Activated CD4-positive, alpha-beta T cell treated with anti-CD3 and anti-CD28 coated beads, Interleukin-2, amount 50 U/mL, for 1 hour (primary cell): ENCODE measurements around the gene MEOX1.

Experiments
- DNase-seq: peaks from one replicate; pipeline ENCODE4 v3.0.0-alpha.2; 2020

MEOX1 gene

DNA sequence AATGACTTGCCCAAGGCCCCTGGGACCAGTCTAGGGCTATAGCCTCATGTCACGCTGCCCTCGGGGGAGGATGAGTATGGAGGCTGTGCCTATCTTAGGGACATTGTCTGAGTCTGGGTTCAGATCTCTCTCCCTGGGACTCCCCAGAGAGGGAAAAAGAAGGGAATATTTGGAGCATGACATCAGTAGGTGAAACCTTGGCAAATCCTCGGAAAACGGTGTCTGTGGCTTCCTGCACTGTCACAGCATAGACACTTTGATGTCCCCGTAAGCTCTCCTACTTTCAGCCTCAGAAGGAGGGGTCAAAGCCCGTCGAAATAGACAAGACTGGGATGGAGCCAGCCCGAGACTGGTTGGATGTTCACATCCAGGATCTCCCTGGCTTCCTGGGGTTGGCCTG is 11.3 kb downstream of the MEOX1 start:
- DNase-seq, result no peak

DNA sequence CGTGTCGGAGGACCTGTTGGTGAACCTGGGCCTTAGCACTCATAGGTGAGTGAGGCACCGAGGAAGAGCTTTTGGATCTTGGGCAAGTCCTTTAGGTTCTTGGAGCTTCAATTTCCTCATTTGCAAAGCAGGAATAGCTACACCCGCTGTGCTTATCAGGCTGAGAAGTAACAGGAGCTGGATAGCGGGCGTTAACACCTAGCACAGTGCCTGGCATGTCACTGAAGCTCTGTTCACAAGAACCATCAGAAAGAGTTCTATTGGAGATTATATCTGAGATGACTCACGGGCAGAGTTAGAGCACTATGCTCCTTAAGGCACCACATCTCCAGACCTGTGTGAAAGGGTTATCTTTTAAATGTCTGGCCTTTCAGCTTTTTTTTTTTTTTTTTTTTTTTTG is 12.8 kb downstream of the MEOX1 start:
- DNase-seq, result no peak

DNA sequence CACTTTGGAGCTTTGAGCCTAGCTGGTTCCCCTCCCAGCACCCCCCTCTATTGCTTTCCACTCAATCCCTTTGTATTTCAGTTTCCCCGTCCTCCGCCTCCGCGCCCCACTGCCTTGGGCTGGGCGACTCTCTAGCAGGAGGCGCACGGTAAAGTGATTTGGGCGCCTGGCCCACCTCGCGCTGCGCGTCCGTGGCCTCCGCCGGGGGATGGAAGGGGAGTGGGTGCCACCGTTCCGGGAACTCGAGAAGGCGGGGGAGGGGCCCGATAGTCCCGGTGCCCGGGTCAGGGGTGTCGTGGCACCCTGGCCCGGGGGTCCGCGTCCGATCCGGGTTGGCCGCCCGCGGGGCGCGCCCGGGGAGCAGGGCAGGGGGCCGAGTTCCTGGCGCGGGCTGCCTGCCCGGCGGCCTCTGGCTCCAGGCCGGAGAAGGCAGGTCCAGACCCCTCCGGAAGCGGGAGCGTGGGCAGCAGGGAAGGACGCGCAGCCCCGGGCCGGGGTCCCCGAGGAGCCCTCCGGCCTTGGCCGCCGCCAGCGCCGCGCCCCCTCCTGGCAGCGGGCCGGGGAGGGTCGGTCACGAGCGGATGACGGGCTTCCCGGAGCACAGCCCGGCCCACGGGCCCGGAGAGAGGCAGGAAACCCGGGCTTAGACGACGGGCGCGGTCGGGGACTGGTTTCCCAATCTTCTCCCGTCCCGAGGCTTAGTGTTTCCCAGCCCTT is 15.8 kb downstream of the MEOX1 start:
- DNase-seq, result no peak

DNA sequence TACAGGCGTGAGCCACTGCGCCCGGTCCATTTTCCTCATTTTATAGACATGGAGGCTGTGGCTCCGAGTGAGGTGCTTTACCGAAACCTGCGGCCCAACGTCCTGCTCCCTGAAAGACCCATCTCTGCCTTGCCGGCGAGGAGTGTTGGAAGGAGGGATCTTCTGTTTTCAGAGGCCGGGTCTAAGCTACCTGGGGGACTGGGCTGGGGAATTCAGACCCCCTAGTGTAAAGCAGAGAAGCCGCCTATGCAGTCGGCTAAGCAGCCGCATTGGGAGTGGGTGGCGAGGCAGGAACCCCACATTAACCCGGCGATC is 16.3 kb downstream of the MEOX1 start:
- no peak for DNase-seq

DNA sequence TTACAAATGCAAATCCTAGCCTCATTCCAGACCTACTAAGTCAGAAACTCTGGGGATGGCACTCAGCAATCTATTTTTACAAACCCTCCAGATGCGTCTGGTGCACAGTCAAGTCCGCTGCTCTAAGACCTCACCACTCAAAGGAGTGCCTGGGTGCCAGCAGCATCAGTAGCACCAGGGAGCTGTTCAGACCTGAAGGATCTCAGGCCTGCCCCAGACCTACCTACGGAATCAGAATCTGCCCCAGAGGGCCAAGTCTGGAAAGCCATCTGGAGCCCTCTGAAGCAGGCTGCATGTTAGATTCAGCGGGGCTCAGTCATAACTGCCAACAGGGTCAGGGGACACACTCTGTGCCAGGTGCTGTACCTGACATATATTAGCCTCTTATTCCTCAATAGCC is 17.6 kb downstream of the MEOX1 start:
- DNase-seq, result no peak

DNA sequence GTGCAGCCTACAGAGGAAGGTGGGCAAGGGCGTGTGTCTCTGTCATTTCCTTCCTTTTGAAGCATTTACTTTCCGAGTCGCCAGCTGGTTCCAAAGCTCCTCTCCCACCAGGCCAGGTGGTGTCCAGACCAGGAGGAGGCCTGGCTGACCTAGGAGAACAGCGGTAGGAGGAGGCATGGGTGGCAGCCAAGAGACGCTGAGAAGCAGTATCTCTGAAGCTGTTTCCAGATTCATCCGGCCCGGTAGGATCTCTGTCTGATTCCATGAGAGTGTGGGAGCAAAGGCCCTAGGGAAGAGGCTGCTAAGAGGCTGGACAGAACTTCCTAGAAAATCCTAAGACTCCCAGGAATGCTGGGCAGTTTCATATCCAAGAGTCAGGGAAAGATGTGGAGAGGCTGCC is 20.3 kb downstream of the MEOX1 start:
- DNase-seq, result no peak

DNA sequence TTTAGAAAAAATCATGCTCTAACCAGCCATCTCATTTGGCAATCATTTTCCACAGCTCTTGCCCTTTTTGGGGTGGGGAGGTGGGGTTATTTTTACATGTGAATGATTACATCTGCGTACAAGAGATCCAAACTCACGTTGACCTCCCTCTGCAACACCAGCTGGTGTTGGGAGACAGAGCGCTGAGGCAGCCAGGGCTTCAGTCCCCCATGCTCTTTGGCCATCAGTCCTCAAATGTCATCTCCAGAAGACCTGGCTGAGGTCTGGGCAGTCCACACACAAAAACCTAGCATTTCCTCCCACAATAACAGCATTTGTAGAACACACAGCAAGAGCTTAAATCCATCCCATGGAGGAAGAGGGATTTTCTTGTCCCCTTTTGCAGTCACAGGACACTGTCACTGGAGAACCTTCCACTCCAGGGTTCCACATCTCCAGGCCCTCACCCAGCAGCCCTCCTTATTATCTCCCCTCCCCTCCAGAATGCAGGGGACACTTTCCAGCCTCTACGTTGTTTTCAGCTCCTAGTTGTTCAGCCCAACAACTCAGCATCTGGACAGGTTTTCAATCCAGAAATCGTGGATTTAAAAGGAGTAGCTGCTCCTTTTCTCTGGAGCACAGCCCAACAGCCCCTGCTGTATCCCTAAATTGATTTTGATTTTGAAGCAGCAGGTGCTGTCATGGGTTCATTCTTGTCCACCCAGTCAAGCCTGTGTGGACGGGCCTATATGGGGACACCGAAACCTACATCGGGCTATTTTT is 21.1 kb downstream of the MEOX1 start:
- DNase-seq, result no peak

DNA sequence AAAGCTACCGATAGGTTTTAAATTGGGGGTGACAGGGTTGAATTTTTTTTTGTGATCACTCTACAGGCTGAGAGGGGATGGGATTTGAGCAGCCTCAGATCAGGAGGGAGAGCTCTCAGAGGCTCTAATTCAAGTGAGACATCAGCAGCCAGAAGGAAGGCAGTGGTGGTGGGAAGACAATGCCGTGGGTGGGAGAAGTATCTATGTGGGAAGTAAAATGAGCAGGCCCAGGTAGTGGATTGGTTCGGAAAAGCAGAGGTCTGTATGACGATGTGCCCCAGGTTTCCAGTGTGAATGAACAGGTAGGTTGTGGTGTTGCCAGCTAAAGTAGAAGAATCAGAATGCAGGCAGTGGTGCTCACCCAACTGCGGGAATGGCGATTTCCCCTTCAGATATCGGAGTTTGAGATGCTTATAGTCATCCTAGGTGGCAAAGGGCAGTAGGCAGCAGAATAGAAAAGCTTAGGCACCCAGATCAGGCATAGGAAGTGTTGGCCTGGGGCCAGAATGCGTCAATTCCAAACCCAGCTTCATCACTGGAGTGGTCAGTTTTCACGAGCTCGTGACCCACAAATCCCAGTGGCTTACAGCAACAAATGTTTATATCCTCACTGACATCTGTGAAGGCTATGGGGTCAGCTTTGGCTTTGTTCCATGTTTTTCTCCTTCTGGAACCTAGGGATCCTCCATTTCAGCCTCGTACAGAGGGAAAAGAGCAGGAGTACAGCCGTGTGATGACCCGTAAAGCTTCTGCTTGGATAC is 24.0 kb downstream of the MEOX1 start:
- no peak for DNase-seq

DNA sequence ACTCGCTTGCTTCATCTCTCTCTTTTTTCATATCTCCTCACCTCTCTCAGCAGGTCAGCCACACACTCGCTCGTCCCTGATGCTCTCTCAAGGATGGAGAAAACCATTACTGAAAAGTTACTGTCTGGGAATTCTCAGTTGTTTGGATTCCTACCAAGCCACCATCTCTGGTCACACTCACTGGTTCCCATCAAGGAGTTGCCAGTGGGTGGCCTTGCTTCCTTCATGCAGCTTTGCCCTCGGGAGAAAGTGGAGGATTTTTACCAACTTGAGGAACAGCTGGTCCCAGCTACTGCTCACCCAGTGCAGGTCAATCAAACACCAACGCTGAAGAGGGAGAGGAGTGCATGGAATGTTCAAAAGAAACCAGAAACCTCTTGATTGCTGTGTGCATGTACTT is 25.3 kb downstream of the MEOX1 start:
- no peak for DNase-seq

DNA sequence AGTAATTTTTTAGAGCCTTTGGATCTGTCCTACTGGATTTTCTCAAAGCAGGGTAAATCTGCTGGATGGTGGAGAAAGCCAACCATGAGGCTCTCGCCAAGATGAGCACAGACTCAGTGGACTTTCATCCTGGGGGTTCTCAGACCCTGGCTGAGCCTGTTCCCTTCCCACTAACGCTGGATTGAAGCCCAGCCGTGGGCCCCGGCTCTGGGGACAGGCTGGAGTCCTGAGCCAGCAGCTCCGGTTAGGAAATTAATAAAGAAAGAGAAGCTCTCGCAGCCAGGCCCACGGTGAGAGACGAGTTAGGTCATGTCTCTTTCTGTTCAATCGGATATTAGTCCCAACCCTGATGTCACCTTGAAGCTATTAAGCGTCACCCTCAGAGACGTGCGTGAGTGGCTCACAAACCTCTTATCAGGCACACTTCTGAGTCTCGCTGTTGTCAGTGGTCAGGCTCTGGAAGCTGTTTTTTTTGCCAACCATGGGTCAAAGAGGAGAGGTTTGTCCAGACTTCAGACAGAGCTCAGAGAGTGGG is 27.1 kb downstream of the MEOX1 start:
- DNase-seq, result no peak

DNA sequence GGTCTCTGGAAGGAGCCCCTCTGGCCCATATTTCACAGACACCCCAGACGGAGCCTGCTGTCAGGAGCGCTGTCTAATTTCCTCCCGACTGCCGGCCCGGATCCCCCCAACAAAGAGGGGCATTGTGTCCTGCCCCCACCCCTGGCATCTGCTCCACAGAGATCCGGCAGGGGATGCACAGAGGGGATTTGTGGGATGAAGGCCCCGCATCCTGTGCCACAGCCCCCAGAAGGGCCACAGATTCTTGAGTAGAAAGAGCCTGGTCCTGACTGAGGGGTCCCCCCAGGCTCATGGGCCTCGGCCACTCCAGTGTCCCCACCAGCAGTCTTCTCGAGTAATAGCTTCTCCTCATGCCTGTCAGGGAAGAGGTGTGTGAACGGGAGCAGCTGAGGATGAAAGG is 29.5 kb downstream of the MEOX1 start:
- no peak for DNase-seq

DNA sequence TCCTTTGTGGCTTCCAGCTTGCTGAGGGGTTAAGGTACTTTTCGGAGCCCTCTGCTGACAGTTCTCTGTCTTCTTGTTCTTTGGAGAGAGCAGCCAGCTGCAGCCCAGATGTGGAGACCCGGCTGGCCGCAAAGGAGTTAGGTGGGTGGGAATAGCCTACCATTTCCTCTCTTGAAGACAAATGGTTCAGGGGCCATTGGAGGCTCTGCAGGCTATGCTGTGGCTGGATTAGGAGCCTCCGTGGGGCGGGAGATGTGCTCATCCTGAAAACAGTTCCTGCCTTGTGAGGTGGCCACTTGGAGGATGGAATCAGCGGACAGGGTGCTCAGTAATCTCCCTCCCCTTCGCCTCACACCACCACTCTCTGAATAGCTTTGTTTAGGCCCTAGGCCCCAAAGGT is 30.3 kb downstream of the MEOX1 start:
- DNase-seq, result no peak

DNA sequence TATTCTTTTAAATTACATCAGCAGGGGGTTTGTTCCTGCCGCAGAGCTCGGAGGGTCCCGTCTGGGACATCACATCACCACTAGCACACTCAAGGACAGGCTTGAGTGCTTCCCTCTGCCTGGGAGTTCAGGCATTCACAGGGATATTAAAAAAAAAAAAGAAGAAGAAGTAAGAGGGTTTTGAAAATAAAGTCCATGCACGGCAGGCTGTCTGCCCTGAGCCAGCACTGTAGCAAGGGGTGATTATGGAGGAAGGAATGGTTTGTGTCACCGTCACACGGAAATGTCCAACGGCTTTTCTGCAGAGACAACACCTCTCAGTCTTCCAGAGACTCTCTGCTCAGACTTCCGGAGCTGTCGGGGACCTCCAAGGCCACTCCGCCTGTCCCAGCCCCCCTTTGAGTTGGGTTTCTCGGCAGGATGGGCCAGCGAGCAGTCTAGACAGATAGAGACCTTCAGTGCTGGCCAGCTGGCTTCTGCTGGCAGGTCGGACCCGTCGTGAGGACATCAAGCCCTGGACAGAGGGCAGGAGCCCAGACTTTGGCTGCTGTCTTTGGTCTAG is 33.6 kb downstream of the MEOX1 start:
- DNase-seq, result no peak

DNA sequence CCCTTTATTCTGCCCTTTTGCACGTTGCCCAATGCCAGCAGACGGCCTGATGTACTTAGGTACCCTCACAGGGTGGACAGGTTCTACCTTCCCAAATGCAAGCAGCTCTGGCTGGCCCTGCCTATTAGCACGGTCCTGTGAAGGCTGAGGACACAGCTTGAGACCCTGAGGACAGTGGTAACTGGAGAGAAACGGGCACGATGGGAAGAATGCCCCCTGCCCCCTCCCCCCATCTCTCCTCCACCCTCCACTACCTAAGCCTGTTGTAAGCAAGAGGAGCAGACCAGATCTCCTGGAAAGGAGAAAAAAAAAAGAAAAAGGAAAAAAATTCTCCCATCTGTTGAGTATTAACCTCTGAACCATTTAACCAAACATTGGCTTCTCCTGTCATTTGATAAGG is 34.1 kb downstream of the MEOX1 start:
- DNase-seq, result no peak

DNA sequence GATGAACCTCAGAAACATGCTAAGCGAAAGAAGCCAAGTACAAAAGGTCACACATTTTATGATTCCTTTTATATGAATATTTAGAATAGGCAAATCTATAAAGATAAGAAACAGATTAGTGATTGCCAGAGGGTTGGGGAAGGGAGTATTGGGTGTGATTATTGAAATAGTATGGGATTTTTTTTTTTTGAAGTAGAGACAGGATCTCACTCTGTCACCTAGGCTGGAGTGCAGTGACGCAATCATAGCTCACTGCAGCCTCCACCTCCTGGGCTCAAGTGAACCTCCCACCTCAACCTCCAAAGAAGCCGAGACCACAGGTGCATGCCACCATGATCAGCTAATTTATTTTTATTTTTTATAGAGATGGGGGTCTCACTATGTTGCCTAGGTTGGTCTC is 35.7 kb downstream of the MEOX1 start:
- no peak for DNase-seq

DNA sequence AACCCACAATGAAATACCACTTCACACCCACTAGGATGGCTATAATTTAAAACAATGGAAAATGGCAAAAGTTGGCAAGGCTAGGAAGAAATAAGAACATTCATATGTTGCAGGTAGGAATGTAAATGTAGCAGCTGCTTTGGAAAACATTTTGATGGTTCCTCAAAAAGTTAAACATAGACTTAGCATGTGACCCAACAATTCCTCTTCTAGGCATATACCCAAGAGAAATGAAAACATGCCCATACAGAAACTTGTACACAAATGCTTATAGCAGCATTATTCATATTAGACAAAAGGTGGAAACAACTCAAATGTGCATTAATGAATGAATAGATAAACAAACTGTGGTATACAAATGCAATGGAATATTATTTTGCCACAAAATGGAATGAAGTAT is 36.1 kb downstream of the MEOX1 start:
- DNase-seq, result no peak

DNA sequence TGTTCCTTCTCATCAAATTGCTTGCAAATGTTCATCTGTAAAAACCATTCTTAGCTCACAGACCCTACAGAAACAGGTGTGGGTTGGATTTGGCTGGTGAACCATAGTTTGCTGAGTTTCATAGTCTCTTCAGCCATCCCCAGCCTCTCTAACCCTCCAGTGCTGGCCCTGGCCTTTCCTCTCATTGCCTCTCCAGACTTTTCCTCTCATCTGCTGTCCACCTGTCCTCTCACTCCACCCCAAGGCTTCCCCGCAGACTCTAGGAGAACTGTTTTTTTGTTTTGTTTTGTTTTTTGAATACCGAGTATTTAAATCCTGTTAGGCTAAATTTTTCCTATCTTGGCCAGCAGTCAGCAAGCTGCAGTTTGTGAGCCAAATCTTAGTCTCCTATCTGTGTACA is 41.1 kb downstream of the MEOX1 start:
- DNase-seq, result no peak

DNA sequence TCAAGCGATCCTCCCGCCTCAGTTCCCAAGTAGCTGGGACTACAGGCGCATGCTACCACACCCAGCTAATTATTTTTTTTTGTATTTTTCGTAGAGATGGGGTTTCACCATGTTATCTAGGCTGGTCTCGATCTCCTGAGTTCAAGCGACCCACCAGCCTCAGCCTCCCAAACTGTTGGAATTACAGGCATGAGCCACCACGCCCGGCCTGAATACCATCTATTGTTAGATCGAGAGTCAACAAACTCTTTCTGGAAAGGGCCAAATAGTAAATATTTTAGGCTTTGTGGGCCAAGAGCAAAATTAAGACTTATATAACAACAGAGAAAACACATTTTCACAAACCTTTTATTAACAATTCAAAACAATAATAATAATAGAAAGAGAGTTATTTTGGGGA is 41.6 kb downstream of the MEOX1 start:
- DNase-seq, result no peak

DNA sequence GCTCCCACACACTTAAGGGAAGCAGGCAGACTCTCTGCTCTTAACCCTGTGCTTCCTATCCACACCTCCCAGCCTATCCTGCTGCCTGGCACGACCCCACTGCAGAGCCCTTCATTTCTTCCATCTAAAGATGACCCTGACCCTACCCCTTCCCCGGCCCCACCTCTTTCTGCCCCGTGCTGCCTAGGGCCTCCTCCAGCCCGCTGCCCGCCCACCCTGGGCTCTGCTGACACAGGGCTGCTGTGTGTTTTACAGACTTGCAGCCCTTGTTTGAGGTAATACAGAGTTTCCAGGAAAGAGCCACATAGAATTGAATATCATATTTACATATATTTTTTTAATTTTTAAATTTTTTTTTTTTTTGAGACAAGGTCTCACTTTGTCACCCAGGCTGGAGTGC is 42.0 kb downstream of the MEOX1 start:
- DNase-seq, result no peak

DNA sequence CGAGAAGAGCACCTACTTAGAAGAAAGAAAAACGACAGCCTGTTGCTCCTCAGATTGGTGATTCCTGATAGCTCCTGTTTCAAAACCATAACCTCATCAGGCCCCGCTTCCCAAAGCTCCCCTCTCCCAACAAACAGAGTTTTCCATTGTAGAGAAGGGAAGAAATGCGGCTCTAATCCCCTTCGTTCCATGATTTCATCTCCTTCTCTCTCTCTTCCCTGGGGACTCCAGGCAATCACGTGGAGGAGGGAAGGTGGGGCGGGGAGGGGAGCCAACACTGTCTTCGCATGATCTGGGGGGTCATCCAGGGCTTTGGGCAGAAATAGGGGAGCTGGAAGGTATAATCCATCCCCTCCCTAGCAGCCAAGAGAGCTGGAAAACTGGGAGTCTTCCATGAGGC is 43.4 kb downstream of the MEOX1 start:
- DNase-seq, result no peak

DNA sequence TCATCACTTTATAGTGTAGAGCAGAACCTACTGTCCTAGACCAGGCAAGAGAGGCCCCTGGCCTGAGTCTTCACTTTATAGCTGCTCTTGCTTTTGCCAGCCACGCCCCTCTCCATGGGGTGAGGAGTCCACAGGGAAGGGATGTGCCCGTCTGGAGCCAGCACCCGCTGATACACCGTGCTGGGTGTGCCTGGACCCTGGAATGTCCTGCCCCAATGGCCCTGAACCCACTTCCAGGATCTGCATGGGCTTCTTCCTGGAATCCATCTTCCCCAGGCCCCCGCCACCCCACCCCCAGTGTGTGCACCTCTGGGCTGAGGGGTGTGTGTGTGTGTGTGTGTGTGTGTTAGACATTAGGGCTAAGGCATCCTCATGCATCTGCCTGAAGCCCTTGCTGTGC is 44.9 kb downstream of the MEOX1 start:
- no peak for DNase-seq

DNA sequence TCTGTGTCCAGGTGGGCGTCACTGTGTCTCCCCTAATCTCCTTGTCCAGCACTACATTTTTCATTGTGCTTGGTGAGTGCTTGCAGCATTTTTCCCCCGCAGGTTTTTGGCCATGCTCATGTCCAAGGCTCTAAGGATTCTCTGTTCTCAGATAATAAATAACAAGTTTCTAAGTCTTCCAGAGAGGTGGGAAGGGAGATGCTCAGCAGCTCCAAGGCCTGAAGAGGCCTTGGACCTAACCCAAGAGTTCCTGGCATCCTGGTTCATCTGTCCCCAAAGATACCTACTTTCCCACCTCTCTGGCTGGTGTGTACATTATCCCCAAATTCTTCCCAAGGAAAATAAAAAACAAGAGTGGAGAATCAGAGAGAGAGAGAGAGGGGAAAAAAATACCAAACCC is 45.3 kb downstream of the MEOX1 start:
- DNase-seq, result no peak

DNA sequence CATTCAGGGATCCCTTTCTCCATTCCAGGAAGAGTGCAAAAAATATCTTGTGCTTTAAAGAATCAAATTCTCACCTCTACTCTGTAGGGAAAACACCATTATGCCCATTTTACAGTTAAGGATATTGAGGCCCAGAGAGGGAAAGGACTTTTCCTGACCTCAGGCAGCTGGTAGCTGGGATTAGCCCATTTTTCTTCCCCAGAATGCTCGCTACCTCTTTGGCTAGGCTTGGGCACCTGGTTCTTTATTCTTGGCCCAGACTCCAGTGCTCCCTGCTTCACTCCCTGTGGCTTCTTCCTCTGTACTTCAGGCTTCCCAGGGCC is 45.7 kb downstream of the MEOX1 start:
- DNase-seq, result no peak
